ENCODE data around the gene RFX1.
"Not testable (repeated sequence)": the region's sequence is repeated elsewhere in the genome, so short reads cannot be mapped to it uniquely, and the experiment has no call there.

RFX1 gene

GRCh38 chr19:13937479-13938300, 68.4 kb downstream of the RFX1 start:
- DNase-seq (ENCODE audit: low read depth in 3 of 3, low spot score in 1 of 3), result no peak

- no peak for DNase-seq (ENCODE audit: low read depth in 3 of 3, low spot score in 1 of 3)
Measured at GRCh38 chr19:13935765-13936510, 70.2 kb downstream of the RFX1 start.

DNA sequence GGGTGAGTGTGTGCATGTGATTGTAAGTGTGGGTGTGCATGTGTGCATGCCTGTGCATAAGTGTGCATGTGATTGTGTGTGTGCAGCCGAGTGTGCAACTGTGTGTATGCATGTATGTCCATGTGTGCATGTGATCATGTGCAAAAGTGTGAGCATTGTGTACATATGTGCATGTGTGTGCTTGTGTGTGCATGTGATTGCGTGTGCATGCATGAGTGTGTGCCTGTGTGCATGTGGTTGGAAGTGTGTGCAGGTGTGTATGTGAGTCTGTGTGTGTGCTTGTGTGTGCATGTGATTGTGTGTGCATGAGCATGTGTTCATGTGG, 71.4 kb downstream of the RFX1 start:
- no peak for DNase-seq (ENCODE audit: low read depth in 3 of 3, low spot score in 1 of 3)

- DNase-seq (ENCODE audit: low read depth in 3 of 3, low spot score in 1 of 3), result no peak
Measured at GRCh38 chr19:13932911-13933393, 73.2 kb downstream of the RFX1 start.

- no peak for DNase-seq (ENCODE audit: low read depth in 3 of 3, low spot score in 1 of 3)
Measured at GRCh38 chr19:13932149-13932637, 73.9 kb downstream of the RFX1 start.

- DNase-seq (ENCODE audit: low read depth in 3 of 3, low spot score in 1 of 3), result no peak
Measured at GRCh38 chr19:13931391-13932148, 74.5 kb downstream of the RFX1 start.

DNA sequence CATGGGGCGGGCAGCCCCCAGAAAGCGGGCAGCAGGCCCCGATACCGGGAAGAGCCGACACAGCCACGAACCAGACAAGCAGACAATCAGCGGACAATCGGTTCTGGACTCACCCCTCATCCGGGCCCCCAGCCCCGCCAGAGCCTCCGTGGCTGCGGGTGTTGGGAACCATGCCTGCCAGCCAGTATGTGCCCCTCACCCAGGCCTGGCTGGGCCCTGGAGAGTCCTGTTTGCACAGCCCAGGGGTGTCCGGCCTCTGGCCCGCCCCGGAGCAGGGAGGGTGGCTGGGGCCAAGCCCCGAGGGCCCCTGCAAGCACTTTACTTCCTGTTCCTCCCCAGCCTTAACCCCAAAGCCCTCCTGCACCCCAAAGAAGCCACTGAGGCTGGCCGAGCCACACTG, 75.7 kb downstream of the RFX1 start:
- no peak for DNase-seq (ENCODE audit: low read depth in 3 of 3, low spot score in 1 of 3)

DNA sequence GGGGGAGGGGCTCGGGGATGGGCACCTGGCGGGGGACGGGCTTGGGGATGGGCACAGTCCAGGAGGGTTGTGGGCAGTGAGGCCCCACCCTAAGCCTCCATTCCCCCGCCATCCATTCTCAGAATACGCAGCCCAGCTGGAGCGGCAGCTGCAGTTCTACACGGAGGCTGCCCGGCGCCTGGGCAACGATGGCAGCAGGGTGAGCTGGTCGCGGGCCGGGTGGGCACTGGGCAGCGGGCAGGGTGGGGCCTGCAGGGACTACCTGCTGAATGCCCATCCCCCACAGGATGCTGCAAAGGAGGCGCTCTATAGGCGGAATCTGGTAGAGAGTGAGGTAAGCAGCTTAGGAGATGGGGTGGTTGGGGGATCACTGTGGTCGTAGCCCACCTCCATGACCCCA, 76.2 kb downstream of the RFX1 start:
- no peak for DNase-seq (ENCODE audit: low read depth in 3 of 3, low spot score in 1 of 3)

DNA sequence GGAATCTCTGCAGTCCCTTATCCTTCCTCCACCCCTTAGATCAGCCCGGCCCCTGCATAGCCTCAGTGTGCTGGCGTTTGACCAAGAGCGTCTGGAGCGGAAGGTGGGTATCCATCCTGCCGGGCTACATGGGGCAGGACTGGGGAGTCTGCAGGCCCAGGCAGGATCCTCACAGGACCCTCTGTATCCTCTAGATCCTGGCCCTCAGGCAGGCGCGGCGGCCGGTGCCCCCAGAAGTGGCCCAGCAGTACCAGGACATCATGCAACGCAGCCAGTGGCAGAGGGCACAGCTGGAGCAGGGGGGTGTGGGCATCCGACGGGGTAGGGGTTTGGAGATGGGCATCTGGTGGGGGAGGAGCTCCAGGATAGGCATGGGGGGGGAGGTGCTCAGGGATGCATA, 76.8 kb downstream of the RFX1 start:
- no peak for DNase-seq (ENCODE audit: low read depth in 3 of 3, low spot score in 1 of 3)

- DNase-seq (ENCODE audit: low read depth in 3 of 3, low spot score in 1 of 3), result no peak
Measured at GRCh38 chr19:13926715-13927114, 79.4 kb downstream of the RFX1 start.

- DNase-seq (ENCODE audit: low read depth in 3 of 3, low spot score in 1 of 3), result no peak
Measured at GRCh38 chr19:13926010-13926409, 80.1 kb downstream of the RFX1 start.

DNA sequence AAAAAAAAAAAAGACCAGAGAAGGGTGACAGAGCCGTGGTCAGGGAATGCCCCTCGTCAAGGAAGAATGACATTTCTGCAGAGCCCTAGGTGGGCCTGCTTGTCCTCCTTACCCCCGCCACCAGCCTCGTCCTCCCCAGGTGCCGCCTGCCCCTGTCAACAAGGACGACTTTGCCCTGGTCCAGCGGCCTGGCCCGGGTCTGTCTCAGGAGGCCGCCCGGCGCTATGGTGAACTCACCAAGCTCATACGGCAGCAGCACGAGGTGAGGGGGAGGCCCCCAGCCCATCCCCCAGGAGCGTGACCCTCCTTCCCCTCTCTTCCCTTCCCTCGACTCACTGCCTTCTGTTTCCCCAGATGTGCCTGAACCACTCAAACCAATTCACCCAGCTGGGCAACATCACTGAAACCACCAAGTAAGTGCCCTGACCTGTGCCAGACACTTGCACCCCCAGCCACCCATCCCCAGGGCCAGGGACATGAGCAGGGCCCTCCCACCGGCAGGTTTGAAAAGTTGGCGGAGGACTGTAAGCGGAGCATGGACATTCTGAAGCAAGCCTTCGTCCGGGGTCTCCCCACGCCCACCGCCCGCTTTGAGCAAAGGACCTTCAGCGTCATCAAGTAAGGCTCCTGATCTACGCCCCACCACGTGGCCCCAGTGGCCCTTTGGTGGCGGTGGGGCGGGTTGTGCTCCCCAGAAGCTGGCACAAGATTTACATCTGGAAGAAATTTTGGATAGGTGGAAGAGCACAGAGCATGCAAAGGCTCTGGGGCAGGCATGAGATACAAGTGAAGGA, 82.7 kb downstream of the RFX1 start:
- no peak for DNase-seq (ENCODE audit: low read depth in 3 of 3, low spot score in 1 of 3)

- DNase-seq (ENCODE audit: low read depth in 3 of 3, low spot score in 1 of 3), result not testable (repeated sequence)
Measured at GRCh38 chr19:13922118-13922517, 84.0 kb downstream of the RFX1 start.

DNA sequence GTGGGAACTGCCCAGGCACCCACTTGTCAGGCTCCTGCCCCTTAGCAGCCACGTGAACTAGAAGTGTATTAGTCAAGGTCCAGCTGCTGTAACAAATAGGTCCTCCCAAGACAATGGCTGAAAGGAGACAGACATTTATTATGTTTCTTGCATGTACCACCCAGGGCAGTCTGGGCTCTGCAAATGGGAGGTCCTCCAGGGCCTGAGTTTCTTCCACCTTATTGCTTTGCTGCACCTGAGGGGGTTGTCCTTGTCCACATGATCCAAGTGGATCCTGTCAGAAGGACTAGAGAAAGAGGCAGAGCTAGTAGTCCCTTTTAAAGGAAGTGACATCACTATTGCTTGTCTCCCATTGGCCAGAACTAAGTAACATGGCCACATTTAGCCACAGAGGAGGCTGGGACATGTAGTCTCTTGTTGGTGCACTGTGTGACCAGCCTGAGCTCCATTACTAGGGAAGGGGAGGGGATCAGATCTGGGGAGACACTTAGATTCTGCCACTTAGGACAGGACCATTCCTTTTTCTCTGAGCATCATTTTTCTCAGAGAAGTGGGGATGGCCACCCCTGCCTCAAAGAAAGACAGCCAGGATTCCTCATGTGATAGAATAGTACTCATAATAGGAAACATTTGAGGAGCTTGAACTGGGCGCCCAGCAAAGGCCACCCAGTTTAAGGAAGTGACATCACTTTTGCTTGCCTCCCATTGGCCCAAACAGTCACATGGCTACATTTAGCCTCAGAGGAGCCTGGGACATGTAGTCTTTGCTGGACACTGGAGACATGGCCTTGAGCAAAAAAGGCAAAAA, 85.0 kb downstream of the RFX1 start:
- DNase-seq (ENCODE audit: low read depth in 3 of 3, low spot score in 1 of 3), result no peak

- no peak for DNase-seq (ENCODE audit: low read depth in 3 of 3, low spot score in 1 of 3)
Measured at GRCh38 chr19:13920524-13920923, 85.6 kb downstream of the RFX1 start.

DNA sequence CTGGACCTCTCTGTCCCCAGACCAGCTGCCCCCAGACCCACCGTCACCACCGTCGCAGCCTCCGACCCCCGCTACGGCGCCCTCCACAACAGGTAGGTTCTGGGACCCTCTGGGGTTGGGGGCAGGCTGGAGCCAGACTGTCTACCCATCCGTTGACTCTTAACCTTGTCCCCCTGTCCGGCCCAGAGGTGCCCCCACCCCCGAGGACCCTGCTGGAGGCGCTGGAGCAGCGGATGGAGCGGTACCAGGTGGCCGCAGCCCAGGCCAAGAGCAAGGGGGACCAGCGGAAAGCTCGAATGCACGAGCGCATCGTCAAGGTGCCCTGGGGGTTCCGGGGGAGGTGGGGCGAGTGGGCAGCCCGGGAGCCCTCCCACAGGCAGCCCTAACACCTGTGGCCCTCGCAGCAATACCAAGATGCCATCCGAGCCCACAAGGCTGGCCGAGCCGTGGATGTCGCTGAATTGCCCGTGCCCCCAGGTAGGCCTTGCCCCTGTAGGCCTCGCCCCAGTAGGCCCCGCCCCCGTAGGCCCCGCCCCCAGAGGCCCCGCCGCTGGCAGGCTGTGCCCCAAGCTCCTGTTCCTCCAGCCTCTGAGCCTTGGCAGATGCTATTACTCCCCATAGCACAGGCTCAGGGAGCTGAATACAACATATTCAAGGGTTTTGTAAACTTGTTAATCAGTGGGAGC, 87.3 kb downstream of the RFX1 start:
- DNase-seq (ENCODE audit: low read depth in 3 of 3, low spot score in 1 of 3), result no peak

DNA sequence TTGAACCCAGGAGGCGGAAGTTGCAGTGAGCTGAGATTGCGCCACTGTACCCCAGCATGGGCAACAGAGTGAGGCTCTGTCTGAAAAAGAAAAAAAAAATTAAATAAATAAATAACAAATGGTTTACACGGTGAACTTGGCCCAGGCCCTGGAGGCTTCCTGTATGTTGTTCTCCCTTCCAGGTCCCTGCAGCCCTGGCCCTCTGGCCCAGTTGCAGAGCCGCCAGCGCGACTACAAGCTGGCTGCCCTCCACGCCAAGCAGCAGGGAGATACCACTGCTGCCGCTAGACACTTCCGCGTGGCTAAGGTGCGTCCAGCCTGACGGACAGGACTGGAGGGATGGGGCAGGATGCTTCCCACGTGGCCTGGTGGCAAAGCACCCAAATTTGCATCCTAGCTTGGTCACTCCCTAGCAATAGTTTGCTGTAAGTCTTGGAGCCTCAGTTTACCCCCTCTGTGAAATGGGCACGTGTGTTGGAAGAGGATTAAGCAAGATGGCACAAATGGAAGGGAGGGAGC, 88.2 kb downstream of the RFX1 start:
- no peak for DNase-seq (ENCODE audit: low read depth in 3 of 3, low spot score in 1 of 3)

- DNase-seq (ENCODE audit: low read depth in 3 of 3, low spot score in 1 of 3), result no peak
Measured at GRCh38 chr19:13914777-13915176, 91.3 kb downstream of the RFX1 start.

DNA sequence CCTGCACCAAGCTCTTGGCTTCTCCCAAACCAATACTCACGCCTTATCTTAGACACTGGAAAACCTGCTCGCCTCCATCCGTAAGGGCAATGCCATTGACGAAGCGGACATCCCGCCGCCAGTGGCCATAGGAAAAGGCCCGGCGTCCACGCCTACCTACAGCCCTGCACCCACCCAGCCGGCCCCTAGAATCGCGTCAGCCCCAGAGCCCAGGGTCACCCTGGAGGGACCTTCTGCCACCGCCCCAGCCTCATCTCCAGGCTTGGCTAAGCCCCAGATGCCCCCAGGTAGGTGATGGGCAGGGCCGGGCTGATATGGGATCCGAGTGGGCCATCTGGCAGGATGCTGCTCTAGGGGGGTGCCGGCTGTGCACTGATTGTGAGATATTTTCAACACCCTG, 92.8 kb downstream of the RFX1 start:
- DNase-seq (ENCODE audit: low read depth in 3 of 3, low spot score in 1 of 3), result no peak

All from stimulated activated CD4-positive, alpha-beta T cell treated with anti-CD3 and anti-CD28 coated beads, TNF-alpha, amount 100 ng/mL, for 1 hour (primary cell).